Stimulated activated CD4-positive, alpha-beta T cell treated with anti-CD3 and anti-CD28 coated beads, Interleukin-15, amount 100 ng/mL, for 48 hours (primary cell): ENCODE measurements around the gene TMEM61.

Experiments used
- DNase-seq, 2 donors: peaks; one replicate each; pipeline ENCODE4 v3.0.0-alpha.2; 2020; ENCODE audit warnings: low read depth in 2 of 2

TMEM61 gene

DNA sequence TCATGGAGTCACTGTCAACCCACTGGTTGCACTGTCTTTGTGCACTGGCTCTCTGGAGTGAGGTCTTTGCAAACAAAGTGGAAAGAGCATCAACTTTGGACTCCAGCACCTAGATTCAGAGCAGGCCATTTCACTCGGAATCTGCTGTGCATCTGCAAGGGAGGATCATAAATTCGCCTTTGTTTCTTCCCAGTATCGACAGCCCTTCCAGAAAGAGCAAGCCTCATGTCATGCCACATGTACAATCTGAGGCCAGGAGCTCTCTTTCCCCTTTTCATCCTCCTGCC lies 58.1 kb downstream of the TMEM61 start:
- no peak for DNase-seq

GRCh38 chr1:55038974-55039341 lies 58.5 kb downstream of the TMEM61 start:
- DNase-seq = no peak

DNA sequence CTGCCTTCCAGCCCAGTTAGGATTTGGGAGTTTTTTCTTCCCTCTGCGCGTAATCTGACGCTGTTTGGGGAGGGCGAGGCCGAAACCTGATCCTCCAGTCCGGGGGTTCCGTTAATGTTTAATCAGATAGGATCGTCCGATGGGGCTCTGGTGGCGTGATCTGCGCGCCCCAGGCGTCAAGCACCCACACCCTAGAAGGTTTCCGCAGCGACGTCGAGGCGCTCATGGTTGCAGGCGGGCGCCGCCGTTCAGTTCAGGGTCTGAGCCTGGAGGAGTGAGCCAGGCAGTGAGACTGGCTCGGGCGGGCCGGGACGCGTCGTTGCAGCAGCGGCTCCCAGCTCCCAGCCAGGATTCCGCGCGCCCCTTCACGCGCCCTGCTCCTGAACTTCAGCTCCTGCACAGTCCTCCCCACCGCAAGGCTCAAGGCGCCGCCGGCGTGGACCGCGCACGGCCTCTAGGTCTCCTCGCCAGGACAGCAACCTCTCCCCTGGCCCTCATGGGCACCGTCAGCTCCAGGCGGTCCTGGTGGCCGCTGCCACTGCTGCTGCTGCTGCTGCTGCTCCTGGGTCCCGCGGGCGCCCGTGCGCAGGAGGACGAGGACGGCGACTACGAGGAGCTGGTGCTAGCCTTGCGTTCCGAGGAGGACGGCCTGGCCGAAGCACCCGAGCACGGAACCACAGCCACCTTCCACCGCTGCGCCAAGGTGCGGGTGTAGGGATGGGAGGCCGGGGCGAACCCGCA lies 59.1 kb downstream of the TMEM61 start, which contains the start of gene PCSK9:
Gene PCSK9, plus strand, starts transcription at position 207 of the 741 bp plus-strand sequence. Its CDS starts 290 bp downstream, at position 497.
- no peak for DNase-seq

- DNase-seq = no peak
Measured at GRCh38 chr1:55040083-55040932, 59.9 kb downstream of the TMEM61 start.

- no peak for DNase-seq
Measured at GRCh38 chr1:55040933-55041494, 60.6 kb downstream of the TMEM61 start.

DNA sequence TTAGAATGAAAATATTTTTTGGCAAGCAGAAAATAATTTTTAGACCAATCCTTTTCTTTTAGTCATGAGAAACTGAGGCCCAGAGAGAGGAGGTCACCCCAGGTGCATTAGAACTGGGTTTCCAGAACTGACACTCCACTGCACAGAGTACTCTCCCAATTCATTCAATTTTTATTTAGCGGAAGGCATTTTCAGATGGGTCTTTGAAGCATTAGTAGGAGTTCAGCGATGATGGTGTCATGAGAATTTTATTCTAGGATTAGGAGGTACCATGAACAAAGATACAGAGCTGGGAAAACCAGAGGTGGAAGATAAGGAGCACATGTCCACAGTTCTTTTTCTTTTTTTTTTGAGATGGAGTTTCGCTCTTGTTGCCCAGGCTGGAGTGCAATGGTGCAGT lies 61.2 kb downstream of the TMEM61 start:
- no peak for DNase-seq
